B cell (primary cell): ENCODE measurements around the gene CXCL16.

Experiments
- CTCF ChIP-seq: fragments of 200-600 bp; IDR thresholded peaks from one replicate; pipeline ENCODE4 v1.8.0; 2022; ENCODE audit warnings: antibody characterized with exemption, mild to moderate bottlenecking
- EZH2 ChIP-seq: IDR thresholded peaks from 2 replicates; pipeline ENCODE4 v1.6.1; 2012; ENCODE audit warnings: borderline replicate concordance, low read depth, mild to moderate bottlenecking, moderate library complexity, low read length; ENCODE audit not compliant: insufficient read depth, poor library complexity, severe bottlenecking

GRCh38 chr17:4704991-4705390, 34.7 kb downstream of the CXCL16 start:
- no peak for TF ChIP-seq CTCF
- TF ChIP-seq EZH2, result no peak
